Mucosa of rectum (tissue), 2 donors: Measurements from ENCODE around the gene FHIP1A.

ENCODE experiments used
- H3K27ac ChIP-seq, 2 donors: one replicate each; pipeline ENCODE4 v1.7.0; 2013; ENCODE audit warnings: inconsistent platforms in 2 of 2, low read depth in 2 of 2, low read length in 2 of 2
- H3K27me3 ChIP-seq, 2 donors: one replicate each; pipeline ENCODE4 v1.7.0; 2013; ENCODE audit warnings: low read length in 2 of 2; ENCODE audit not compliant: control insufficient read depth in 2 of 2, insufficient read depth in 2 of 2
- H3K36me3 ChIP-seq, 2 donors: one replicate each; pipeline ENCODE4 v1.7.0; 2013; ENCODE audit warnings: low read length in 2 of 2; ENCODE audit not compliant: control insufficient read depth in 2 of 2, insufficient read depth in 2 of 2
- H3K4me1 ChIP-seq, 2 donors: one replicate each; pipeline ENCODE4 v1.7.0; 2013; ENCODE audit warnings: low read length in 2 of 2, mild to moderate bottlenecking in 1 of 2; ENCODE audit not compliant: control insufficient read depth in 2 of 2, insufficient read depth in 2 of 2
- H3K4me3 ChIP-seq, 2 donors: one replicate each; pipeline ENCODE4 v1.7.0; 2013; ENCODE audit warnings: low read length in 2 of 2
- H3K9ac ChIP-seq, 2 donors: one replicate each; pipeline ENCODE4 v1.7.0; 2013; ENCODE audit warnings: low read length in 2 of 2, low read depth in 1 of 2, mild to moderate bottlenecking in 1 of 2
- H3K9me3 ChIP-seq, 2 donors: one replicate each; pipeline ENCODE4 v1.7.0; 2013; ENCODE audit warnings: low read length in 2 of 2; ENCODE audit not compliant: control insufficient read depth in 2 of 2
- donor health status: healthy.
- donor health status: Normal muscosa, but diverticular disease.

The FHIP1A gene

DNA sequence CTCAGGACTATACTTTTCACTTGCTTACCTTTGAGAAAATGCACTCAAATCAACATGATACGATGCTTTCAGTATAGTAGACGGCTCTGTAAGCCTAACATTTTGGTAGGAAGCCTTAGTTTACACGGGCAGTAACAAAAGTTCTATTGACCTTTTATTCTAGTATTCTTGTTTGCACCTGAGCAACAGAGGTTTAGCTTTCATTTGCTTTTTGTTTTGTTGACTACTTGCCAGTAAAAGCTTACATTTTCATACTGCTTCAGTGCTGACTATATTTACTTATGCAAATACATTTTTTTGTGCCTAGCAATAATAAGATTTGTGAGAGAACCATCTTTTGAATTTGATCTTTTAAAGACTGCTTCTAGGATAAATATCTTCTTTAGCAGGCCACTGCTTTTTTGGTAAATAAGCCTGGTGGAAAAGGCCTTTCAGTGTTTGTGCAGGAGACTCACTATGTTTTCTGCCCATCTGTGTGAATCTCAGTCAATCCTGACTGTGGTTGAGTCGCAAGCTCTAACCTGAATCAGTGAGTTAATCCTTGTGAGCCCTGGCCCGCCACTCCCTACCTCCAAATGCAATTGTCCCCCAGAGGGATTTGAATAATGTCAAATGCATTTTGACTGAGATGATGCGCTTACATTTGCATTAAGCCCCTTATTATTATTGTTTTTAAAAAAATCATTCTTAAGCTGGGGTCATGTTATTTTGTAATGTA is 21.9 kb downstream of the FHIP1A start:
- H3K4me3 ChIP-seq, result no peak overlapping the region
- H3K27me3 ChIP-seq, result no peaks in the 10 kb centered on the region
- no peaks in the 10 kb centered on the region for H3K9me3 ChIP-seq
- peaks cover 0 to 8% of the 10 kb centered on the region in 2 donors for H3K4me1 ChIP-seq
- H3K27ac ChIP-seq, result no peak overlapping the region
- no peaks in the 10 kb centered on the region for H3K36me3 ChIP-seq
- no peak overlapping the region for H3K9ac ChIP-seq

DNA sequence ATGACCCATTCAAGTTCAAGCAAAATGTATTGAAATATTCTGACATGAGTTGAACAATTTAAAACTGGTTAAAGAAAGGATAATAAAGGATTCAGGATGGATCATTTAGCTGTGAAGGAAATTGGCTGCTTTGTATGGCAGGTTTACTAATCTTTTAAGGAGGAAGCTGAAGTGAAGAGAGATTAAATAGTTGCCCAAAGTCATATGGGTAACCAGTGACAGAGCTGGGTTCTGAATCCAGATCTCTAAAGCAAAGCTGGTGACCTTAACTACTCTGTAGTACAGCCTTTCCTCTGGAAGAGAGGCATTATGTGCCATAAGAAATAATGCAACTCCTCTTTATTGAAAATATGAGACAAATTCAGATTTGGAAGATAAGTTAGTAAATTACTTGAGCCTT is 22.8 kb downstream of the FHIP1A start:
- Histone ChIP-seq H3K27me3 (no peaks in the 10 kb centered on the region), H3K9me3 (no peaks in the 10 kb centered on the region), H3K4me1 (peaks cover 0 to 7% of the 10 kb centered on the region in 2 donors), H3K36me3 (no peaks in the 10 kb centered on the region), H3K27ac (no peak overlapping the region), H3K9ac (no peak overlapping the region), H3K4me3 (no peak overlapping the region)

DNA sequence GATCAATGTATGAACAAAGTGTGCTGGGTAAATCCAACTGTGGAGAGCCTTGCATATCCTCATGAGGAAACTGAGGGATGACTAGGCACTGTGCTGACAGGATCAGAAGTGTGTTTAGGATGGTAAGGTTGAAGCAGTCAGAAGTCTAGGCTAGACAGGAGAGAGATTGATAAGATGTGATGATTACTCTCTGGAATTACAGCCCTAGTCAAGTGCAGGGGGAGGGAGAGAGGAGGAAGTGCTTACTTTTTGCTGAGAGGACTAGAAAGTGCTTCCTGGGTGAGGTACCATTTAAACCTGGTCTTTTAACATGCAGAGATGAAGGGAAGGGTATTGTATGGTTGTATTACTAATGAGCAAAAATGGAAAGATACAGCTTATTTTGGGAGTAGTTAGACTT is 23.7 kb downstream of the FHIP1A start:
- peaks cover 0 to 7% of the 10 kb centered on the region in 2 donors for H3K4me1 ChIP-seq
- no peaks in the 10 kb centered on the region for H3K9me3 ChIP-seq
- no peak overlapping the region for H3K9ac ChIP-seq
- H3K4me3 ChIP-seq, result no peak overlapping the region
- H3K36me3 ChIP-seq, result no peaks in the 10 kb centered on the region
- no peak overlapping the region for H3K27ac ChIP-seq
- no peaks in the 10 kb centered on the region for H3K27me3 ChIP-seq

DNA sequence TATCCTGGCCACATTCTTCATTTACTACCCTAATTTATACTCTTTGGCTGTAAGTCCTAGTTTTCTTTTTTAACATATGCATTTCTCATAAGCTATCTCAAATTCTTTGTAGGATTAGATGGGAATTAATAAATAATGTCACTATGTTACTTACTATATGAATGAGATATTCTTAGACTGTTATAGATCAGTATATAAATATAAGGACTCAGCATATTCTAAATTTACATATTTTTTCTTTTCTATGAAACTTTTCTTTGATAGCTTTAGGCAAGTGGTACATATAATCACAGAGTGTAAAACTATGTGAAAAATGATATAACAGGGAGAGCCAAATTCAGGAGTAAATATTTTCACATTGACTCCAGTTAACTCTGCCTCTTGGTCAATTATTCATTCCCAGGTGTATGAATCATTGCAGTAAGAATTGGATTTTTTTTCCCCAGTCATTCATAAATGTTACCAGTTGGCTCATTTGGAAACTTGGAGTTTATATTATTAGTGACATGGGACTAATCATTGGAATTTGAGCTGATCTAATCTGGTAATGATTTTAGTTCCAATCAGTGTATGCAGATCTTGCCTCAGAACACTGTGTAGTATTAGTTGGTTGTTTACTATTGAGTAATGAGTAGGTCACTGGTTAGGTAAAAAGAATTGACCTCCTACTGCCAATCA is 25.3 kb downstream of the FHIP1A start:
- Histone ChIP-seq H3K9me3 (no peaks in the 10 kb centered on the region), H3K36me3 (no peaks in the 10 kb centered on the region), H3K27me3 (no peaks in the 10 kb centered on the region), H3K4me1 (peaks cover 0 to 7% of the 10 kb centered on the region in 2 donors), H3K4me3 (no peak overlapping the region), H3K27ac (no peak overlapping the region), H3K9ac (no peak overlapping the region)

DNA sequence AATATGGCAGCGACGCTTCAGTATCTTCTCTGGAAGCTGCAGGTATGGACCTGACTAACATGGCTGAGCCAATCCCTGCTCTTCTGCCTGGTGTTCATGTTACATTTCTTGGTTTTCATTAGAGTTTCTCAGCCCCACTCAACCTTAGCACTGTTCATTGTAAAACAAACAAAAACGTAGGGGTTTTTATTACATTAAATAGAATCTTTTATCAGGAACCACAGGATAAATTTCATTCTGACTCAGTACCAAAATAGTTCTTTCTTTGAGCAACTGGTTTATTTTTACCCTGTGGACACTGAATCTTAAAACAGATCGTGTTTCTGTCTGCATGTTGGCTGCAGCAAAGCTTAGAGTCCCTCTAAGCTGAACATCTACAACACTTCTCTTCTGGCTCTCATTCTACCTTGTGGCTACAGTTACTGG is 27.1 kb downstream of the FHIP1A start:
- Histone ChIP-seq H3K4me1 (peaks cover 0 to 2% of the 10 kb centered on the region in 2 donors), H3K27me3 (no peaks in the 10 kb centered on the region), H3K36me3 (no peaks in the 10 kb centered on the region), H3K9me3 (no peaks in the 10 kb centered on the region), H3K4me3 (no peak overlapping the region), H3K27ac (no peak overlapping the region), H3K9ac (no peak overlapping the region)

DNA sequence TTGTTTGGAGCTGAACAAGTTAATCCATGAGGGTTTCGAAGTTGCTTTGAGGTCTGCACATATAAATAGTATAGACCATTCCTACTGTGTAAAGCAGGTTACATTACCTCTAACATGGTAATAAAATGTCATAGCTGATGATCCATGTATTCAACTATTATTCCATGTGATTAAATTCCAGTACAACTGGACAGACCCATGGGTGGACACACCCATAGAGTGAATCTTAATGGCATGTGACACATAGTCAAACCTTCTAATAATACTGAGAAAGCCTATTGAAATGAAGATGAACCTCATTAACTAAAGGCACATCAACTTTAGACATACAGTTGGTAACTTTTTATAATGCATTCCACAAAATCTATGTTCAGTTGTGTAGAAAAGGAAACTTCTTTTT is 28.5 kb downstream of the FHIP1A start:
- Histone ChIP-seq H3K4me1 (peaks cover 0 to under 1% of the 10 kb centered on the region in 2 donors), H3K4me3 (no peak overlapping the region), H3K27me3 (no peaks in the 10 kb centered on the region), H3K9me3 (no peaks in the 10 kb centered on the region), H3K9ac (no peak overlapping the region), H3K27ac (no peak overlapping the region), H3K36me3 (no peaks in the 10 kb centered on the region)

DNA sequence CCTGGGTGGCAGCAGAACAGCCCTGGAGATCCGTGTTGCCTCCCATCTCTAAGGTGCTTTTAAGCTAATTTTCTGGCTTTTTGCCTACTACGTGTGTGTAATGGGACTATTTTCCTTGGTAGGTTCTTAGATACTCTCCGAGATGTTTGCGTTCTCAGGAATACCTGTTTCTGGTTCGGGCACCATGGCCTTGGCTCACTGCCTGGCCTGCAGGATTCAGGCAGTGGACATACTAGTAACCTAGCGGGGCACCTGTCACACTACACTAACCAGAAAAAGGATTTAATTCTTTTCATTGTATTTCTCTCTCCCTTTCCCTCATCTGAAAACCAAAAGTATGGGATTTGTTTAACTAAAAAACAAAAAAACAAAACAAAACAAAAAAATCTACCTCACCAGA is 29.2 kb downstream of the FHIP1A start:
- H3K4me1 ChIP-seq, result no peaks in the 10 kb centered on the region
- no peaks in the 10 kb centered on the region for H3K27me3 ChIP-seq
- no peak overlapping the region for H3K9ac ChIP-seq
- H3K27ac ChIP-seq, result no peak overlapping the region
- no peak overlapping the region for H3K4me3 ChIP-seq
- no peaks in the 10 kb centered on the region for H3K36me3 ChIP-seq
- no peaks in the 10 kb centered on the region for H3K9me3 ChIP-seq

DNA sequence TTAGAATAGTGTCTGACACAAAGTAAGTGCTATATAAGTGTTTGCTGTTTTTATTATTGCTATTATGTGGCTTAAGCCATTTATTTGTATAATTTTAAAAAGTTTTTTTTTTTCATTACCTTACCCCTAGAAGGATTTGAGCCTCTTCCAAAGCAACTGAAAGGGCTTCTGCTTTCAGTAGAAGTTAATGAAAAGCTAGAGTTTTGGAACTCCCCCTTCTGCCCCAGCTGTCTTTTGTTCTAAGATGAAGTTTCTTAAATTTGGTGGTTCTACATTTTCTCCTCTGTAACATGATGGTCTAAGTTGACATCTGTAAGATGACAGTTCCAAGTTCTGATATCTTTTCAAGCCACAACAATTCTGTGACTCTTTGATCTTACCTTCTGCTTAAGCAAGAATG is 30.3 kb downstream of the FHIP1A start:
- no peaks in the 10 kb centered on the region for H3K9me3 ChIP-seq
- no peak overlapping the region for H3K4me3 ChIP-seq
- H3K27ac ChIP-seq, result no peak overlapping the region
- H3K36me3 ChIP-seq, result no peaks in the 10 kb centered on the region
- no peaks in the 10 kb centered on the region for H3K27me3 ChIP-seq
- H3K9ac ChIP-seq, result no peak overlapping the region
- no peaks in the 10 kb centered on the region for H3K4me1 ChIP-seq

DNA sequence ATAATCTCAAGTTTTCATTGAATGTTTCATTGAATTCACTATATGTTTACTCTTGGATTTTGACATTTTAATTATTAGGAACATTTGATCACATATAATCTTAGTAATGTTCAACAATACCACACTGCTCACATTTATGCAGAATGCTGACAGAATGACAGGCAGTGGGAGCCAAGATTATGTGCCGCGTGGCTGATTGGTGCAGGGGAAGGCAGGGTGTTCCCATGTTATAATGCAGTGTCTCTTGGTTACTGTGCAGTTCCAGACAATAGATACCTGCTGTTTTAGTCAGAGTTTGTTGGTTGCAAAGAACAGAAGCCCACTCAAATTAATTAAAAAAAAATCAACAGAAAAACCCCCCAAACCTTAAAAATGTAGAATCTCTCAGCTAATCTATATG is 33.0 kb downstream of the FHIP1A start:
- Histone ChIP-seq H3K27me3 (no peaks in the 10 kb centered on the region), H3K27ac (no peak overlapping the region), H3K36me3 (no peaks in the 10 kb centered on the region), H3K9ac (no peak overlapping the region), H3K9me3 (no peaks in the 10 kb centered on the region), H3K4me1 (no peaks in the 10 kb centered on the region), H3K4me3 (no peak overlapping the region)

DNA sequence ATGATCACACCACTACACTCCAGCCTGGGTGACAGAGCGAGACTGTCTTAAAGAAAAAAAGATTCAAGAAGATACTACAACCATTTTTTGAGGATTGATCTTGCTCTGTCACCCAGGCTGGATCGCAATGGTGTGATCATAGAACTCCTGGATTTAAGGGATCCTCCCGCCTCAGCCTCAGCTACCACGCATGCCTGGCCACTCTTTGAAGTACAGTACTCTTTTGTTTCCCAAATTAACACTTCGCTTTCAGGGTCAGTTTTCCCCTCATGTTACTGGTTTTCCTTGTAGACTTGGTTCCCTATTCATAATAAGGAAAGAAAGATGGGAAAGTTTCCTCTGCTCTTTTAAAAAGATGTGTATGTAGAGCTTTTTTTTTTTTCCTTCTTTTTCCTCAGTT is 34.3 kb downstream of the FHIP1A start:
- Histone ChIP-seq H3K4me3 (no peak overlapping the region), H3K36me3 (no peaks in the 10 kb centered on the region), H3K9me3 (no peaks in the 10 kb centered on the region), H3K9ac (no peak overlapping the region), H3K27ac (no peak overlapping the region), H3K4me1 (no peaks in the 10 kb centered on the region), H3K27me3 (no peaks in the 10 kb centered on the region)
